NCI-H1694 treated with DMSO at 0.1 percent for 48 hours (cell line): Measurements from ENCODE around the gene CUTC.
"Not testable (repeated sequence)": the region's sequence is repeated elsewhere in the genome, so short reads cannot be mapped to it uniquely, and the experiment has no call there.

Experiments
- DNase-seq: peaks from one replicate; lab custom pipeline; 2025; lab: John Stamatoyannopoulos, UW

The CUTC gene

DNA sequence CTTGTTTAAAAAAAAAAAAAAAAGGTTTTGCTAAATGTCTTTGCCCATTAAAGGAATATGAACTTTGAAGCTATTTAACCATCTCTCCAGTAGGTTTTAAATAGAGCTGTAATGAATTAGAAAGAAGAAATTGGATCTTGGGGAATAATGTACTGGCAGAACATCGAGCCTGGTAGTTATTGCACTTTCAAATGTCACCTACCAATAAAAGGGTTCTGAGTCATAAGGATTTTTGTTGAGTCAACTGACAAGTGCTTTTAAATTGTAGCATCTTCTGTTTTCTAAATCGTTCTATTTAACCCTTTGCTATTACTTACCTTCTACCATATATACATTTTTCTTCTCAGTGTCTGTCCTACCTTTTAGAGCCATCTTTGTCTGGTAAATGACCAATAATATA is 10.7 kb downstream of the CUTC start:
- no peak for DNase-seq

DNA sequence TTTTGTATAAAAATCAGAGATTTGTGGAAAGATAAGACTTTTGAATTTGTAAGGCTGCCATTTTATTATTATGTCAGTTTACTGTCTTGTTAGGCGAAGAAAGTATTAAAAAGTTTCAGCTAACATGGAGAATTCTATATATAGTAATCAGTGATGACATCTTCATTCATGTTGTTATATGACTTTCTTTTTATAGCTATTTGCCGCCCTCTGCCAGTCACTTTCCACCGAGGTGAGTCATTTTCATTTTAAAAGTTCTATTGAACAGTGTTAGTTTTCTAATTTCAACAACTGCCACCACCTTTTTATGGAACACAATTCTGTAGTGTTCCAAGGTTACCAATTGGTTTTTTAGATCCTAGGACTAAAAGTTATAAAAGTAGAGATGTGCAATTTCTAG is 11.8 kb downstream of the CUTC start:
- no peak for DNase-seq

DNA sequence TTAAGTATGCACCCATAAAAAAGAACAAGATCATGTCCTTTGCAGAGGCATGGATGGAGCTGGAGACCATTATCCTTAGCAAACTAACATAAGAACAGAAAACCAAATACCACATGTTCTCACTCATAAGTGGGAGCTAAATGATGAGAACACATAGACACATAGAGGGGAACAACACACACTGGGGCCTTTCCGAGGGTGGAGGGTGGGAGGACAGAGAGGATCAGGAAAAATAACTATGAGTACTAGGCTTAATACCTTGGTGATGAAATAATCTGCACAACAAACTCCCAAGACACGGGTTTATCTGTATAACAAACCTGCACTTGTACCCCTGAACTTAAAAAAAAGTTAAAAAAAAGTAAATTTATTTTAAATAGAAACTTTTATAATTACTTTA is 14.1 kb downstream of the CUTC start:
- DNase-seq = not testable (repeated sequence)

DNA sequence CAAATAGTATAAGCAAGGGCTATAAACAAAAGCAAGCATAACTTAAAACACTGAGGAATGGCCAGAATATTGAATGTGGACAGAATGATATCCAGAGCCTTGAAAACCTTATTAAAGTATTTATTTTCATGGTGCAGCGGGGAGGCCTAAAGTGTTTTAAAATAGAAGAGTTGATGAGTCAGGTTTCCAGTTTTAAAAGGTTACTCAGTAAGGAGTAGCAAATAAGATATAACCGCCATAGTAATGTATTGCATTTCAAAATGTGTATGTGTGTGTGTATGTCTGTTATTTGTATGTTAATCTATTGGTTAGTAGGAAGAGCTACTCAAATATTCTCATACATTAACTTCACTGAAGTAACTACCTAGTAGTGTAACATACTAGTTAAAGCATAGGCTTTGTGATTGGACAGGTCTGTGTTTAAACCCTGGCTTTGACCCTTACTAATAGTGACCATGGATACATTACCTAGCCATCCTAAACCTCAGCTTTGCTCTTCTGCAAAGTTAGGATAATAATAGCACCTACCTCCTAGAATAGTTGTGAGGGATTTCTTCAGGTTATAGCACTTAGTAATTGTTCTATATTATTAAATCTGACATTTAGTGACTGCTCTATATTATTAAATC is 16.9 kb downstream of the CUTC start:
- DNase-seq = no peak

DNA sequence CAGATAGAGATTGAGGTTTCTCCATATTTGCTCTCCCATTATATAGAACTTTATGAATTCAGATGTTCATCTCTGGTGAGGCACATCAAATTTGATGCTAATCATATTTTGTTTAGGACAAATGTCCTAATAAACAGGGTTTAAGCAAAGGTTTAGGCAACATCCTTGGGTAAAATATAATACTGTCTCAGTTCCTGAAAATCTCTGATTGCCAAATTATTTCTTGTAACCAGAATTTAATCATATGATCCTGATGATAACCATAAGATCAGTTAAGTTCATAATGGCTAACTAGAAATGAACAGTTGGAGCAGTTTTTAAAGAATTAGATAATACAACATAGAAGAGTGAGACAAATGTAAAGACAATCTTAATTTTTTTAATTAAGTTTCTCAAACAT is 18.6 kb downstream of the CUTC start:
- no peak for DNase-seq

DNA sequence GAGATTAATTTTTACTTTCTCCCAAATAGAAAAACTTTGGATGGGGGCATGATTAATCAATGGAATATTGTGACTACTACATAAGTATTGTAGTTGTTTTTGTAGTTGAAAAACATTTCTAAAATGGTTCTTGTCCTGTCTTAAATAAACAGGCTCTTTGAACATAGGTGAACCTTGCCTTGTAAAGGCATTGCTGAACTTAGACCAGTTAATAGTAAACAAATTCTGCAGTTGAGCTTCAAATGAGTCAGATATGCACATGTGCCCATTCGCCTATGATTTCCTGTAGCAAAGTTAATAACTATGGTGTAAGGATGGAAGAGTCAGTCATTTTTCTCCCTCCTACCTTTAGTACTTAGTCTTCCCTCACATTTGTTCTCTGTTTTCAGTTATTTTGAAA is 22.6 kb downstream of the CUTC start:
- DNase-seq = no peak

DNA sequence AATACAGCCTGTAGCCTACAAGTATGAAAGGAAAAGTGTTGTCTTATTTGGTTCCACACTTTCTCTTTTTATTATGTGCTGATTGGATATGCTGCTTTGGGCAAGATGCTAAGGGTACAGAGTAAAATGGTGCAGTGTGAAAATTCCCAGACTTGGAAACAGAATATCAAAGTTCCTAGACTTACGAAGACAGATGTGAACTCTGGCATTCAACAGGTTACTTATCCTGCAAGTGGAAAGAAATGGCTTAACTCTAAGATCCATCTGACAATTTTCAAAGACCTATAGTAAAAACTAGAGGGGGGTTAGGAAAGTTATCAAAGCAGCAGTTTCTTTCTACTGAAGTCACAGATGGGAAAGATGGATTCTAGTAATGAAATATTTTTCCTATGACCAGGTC is 24.1 kb downstream of the CUTC start:
- DNase-seq = no peak

DNA sequence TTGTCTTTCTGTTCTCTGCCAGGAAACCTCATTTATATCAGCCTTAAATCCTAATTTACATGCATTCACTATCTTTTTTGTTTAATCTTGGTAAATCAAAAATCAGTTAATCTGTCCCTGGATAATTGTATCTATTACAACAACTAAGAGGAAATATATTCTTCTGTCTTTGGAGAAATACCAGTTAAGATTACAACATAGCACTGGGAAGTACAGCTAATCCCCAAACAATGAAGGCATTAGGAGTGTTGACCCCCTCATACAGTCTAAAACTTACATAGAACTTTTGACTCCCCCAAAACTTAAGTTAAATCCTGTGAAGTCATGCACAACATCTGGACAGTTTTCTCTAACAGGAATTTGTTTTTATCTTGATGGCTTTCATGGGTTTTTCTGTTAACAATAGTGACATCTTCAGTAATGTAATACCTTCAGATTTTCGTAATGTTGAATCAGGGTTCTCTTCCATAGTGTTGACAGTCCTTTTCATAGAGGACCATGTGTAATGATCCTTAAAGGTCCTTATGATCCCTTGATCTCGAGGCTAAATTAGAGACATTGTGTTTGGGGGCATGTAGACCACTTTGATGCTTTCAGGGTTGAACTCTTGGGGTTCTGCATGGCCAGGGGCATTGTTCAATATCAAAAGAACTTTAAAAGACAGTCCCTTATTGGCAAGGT is 26.3 kb downstream of the CUTC start:
- no peak for DNase-seq

DNA sequence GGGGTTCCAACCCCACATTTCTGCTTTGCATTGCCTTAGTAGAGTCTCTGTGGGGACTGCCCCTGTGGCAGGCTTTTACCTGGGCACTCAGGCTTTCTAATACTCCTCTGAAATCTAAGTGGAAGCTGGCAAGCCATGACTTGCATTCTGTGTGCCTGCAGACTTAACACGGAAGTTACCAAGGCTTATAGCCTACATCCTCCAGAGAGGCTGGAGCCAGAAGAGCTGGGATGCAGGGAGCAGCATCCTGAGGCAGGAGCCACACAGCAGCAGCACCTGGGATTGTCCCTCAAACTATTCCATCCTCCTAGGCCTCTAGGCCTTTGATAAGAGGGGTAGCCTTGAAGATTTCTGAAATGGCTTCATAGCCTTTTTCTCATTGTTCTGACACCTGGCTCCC is 28.3 kb downstream of the CUTC start:
- no peak for DNase-seq

DNA sequence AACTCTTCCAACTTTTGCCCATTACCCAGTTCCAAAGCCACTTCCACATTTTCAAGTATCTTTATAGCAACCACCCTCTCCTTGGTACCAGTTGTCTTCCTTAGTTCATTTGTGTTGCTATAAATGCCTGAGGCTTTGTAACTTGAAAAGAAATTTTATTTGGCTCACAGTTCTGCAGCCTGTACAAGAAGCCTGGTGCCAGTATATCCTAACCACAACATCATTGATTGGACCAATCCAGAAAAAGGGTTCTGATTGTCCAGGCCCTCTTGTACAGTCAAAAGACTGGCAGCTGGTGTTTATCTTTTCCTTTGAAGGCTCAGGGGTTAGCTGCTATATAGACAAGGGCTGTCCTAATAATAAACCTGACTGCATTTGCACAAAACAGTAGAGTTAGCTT is 29.3 kb downstream of the CUTC start:
- no peak for DNase-seq

DNA sequence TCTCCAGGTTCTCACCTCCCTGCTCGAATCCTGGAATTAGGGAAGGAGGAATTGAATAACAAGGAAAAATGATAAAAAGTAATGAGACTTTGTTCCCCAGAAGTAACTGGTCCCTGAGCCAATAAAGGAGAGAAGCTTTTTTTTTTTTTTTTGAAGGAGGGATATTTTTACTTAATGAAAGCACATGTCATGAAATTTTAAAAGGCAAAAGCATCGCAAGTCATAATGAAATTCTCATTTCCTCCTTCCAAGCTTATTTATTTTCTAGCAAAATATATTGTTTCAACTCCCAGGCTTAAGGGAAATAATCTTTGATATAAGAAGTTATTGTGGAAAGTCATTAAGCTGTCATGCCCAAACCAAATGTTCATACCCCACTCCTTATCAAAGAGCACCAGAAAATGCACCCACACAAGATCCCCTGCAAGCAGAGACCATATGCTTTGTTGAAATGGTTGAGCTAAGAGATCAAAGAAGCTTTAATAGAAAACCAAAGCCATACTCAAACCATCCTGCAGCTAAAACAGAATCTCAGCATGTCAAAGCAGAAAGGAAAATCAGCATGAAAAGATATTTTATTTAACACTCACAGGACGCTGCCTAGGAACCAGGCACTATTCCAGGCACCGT is 33.8 kb downstream of the CUTC start:
- DNase-seq = no peak

DNA sequence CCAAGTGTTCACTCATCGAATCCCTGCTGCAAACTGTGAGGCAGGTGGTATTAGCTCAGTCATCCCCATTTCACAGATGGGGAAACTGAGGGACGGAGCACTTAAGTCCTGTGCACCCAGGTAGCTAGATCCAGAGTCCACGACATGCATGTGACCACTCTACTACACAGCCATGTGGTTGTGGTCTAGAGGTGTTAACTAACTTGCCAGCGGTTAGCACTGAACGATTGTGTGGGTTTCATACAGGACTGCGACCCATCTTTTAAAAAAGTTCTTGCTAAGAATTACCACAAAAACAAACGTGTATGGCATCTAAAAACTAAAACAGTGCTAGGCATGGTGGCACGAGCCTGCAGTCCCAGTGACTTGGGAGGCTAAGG is 34.3 kb downstream of the CUTC start:
- no peak for DNase-seq

DNA sequence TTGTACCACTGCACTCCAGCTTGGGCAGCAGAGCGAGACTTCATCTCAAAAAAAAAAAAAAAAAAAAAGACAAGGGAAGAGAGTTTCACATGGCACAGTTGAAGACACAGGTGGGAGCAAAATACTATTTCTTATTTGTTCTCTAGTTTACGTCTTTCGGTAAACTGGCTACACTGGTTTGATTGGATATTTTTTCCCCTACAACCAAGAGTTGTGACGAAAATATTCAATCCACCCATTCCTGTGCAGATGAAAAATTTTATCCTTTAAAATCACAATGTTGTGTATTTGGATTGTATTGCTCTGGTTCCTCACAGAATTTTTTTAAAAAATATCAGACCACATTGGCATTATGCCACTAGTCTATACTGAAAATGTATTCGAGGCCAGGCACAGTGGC is 35.9 kb downstream of the CUTC start:
- DNase-seq = no peak

DNA sequence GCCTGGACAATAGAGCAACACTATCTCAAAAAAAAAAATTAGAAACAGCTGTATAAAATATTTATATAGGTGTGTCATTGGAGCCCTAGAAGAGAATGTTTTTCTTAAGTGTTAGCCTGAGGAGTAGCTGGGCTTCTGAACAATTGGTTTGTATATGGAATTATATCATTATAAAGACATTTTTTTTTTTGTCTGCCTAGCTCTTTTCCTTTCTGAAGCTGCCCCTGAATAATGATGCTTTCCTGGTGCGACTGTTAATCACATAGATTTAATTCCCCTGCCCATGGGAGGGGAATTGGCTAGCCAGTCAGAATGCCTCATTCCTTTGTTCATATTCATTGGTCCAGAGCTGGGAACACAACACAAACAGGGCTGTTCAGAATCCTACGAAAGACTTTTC is 36.5 kb downstream of the CUTC start:
- DNase-seq = no peak

DNA sequence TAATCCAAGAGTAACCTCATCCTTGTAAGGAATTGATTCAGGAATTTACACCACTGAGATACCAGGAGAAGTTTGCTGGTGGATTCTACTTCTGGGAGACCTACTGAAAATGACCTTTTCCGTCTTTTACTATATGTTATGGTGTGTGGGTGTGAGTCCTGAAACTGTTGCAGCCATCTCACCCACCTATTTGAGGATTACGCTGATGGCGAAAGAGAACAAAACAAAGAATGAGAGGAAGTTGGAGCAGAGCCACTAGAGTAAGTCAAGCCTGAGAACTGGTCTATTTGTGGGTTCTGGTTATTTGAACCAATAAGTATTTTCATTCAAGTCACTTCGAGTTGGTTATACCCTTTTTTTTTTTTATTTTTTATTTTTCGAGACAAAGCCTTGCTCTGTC is 37.7 kb downstream of the CUTC start:
- DNase-seq = no peak

DNA sequence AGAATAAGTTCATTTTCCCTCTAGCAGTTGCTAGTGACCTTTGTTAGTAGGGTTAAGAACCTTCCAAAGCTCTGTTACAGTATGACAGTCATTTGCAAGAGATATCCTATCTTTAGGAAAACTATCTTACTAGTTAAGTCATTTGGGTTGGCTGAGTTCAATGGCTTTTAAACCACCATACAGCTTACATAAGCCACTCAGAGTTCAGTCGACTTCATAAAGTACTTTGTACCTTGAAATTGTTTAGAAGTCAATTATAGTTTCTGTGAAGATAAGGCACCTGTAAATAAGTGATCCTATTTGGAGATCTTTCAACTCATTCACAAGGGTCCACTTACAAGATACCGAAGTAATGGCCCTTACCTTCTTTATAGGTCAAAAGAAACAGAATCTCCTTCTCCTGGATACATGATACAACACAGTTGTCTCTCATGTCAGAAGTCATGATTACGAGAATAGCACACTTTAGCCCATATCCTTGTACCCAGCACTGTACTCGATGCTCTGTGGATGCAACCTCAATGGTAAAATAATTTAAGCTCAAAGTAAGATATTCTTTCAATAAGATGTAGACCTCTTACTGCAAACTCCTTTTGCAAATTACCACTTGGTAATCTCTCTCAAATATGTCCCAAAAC is 38.5 kb downstream of the CUTC start:
- no peak for DNase-seq

DNA sequence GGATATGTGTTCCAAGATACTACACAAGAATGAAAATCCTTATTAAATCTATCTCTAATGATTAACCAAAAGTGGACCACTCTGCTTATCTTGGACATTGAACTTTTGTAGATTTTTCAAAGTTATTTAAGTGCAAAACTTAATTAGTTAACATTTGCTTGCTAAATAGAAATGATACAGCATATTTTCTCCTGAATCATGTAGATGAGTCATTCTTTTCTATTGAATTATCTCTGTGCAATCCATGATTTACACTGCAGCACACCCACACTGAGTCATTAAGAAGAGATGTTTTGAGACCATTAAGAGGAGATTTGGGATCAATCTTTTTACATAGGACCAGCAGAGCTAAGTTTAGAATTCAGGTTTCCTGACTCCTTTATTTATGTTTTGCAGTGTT is 43.8 kb downstream of the CUTC start:
- no peak for DNase-seq

DNA sequence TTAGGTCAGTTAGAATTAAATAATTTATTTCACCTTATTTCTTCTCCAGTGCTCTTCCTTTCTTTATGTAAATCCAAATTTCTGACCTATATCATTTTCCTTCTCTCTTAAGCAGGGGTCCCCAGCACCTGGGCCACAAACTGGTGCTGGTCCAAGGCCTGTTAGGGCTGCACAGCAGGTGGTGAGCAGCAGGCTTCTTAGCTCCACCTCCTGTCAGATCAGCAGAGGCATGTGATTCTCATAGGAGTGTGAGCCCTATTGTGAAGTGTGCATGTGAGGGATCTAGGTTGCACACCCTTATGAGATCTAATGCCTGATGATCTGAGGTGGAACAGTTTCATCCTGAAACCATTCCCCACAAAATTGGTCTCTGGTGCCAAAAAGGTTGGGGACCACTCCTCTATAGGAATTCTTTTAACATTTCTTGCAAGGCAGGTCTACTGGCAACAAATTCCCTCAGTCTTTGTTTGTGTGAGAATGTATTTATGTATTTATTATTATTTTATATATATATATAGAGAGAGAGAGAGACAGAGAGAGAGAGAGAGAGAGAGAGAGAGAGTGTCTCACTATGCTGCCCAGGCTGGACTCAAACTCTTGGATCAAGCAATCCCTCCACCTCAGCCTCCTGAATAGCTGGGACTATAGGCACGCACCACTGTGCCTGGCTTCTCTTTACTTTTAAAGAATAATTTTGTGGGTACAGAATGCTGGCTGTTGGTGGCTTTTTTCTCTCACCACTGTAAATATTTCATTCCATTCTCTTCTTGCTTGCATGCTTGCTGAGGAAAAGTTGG is 46.1 kb downstream of the CUTC start:
- DNase-seq = no peak

DNA sequence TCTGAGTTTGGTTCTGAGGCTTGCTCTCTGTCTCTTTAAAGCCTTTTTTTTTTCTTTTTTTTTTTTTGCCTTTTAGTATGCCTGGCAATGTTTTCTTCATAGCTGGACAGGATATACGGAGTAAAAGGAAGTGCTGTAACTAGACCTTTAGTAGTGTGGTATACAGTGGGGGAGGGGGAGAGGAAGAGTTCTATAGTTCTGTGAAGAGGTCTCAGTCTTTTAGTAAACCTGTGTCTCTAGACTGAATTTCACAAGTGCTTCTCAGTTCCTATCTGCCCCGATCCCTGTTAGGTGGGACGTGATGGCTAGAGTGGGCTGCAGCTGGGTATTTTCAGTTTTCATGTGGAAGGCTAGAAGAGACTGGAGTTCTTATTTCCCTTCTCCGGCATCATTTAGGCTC is 47.3 kb downstream of the CUTC start:
- no peak for DNase-seq

DNA sequence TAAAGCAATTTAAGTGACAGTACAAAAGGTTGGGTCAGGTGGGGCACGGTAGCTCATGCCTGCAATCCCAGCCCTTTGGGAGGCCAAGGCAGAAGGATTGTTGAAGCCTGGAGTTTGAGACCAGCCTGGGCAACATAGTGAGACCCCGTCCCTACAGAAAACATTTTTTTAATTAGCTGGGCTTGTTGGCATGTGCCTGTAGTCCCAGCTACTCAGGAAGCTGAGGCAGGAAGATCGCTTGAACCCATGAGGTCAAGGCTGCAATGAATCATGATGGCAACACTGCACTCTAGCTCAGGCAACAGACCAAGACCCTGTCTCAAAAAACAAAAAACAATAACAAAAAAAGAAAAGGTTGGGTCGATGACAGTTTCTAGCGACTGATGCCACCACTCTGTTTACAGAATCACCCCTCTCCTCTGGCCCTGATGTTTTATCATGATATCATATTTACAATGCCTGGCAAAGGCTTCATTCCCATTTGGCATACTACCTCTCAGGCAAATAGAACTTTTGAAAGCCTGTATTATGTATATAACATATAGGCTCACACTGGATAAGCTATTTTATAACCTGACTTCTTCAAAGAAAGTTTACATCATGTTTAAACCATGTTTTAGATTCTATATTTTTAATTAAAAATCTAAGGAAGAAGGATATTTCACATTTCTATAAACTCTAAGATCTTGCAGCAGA is 49.8 kb downstream of the CUTC start:
- no peak for DNase-seq

DNA sequence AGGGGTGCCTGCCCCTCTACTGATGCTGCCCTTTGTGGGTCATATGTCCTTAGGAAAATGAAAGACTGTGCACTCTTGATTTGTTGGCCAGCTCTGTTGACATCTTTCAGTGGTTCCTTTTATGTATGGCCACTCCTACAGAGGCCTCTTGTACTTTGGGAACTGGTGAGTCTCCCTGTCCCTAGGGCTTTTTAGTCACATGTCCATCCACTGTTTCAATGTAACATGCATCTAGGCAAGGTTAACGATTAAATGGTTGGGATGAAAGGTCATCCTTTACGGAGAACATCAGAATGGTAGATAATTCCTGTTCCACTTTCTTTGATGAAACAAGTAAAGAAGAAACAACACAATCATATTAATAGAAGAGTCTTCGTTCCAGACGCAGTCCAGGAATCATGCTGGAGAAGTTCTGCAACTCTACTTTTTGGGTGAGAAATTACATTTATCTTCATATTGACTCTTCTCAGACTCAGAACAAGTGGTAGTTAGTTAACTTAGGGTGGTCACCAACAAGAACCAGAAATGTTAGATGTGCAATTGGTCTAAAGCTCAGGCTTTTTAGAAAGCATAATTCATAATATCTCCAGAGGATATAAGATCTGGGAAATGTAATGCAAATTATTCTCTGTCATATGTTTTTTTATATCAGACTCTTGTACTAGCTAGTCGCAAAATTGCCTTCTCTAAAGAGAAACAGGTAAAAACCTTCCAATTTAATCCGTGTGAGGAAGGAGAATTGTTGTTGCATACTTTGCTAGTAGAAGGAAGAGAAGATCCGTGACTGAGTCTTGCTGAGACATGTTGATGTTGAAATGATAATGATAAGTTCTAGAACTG is 50.6 kb downstream of the CUTC start, which contains the start of gene ABCC2:
Gene ABCC2 (plus strand): TSS at position 194 of the 840 bp plus-strand sequence. CDS start 205 bp downstream, at position 399.
- DNase-seq = no peak
